AG04450 (cell line): Measurements from ENCODE around the gene TMEM141. TPM values are rescaled to one million over a fixed set of nuclear protein-coding genes. Genes with fewer than 3 reads are reported as not detected.
"Not testable (repeated sequence)": the region's sequence is repeated elsewhere in the genome, so short reads cannot be mapped to it uniquely, and the experiment has no call there.

Experiments used
- CTCF ChIA-PET: fragments of 300-600, 350-600 bp; formaldehyde crosslinking; extraction: SDS; loops from one replicate; lab custom pipeline; 2022; ENCODE audit warnings: antibody characterized with exemption, inconsistent platforms; lab: Charles Lee
- POLR2A ChIA-PET: fragments of 350-600 bp; formaldehyde crosslinking; extraction: SDS; loops from one replicate; lab custom pipeline; 2021; ENCODE audit warnings: antibody characterized with exemption, inconsistent platforms; lab: Yijun Ruan, JAX
- DNase-seq: peaks from one replicate; pipeline ENCODE4 v3.0.0-alpha.2; 2011; ENCODE audit warnings: low read depth, low spot score
- H3K27ac ChIP-seq: one replicate; pipeline ENCODE4 v1.5.1; 2012; ENCODE audit warnings: low read depth, low read length, control low read depth
- H3K27me3 ChIP-seq: one replicate; pipeline ENCODE4 v1.6.0; 2012; ENCODE audit warnings: low read length; ENCODE audit not compliant: control insufficient read depth, insufficient read depth
- H3K4me3 ChIP-seq: 2 replicates; pipeline ENCODE4 v1.5.1; 2011; ENCODE audit warnings: mild to moderate bottlenecking, low read depth, low read length, control low read depth
- H3K9me3 ChIP-seq: 2 replicates; pipeline ENCODE4 v1.5.1; 2012; ENCODE audit warnings: low read length; ENCODE audit not compliant: control insufficient read depth, insufficient read depth
- polyA plus RNA-seq: library from polyadenylated mRNA; depleted of rRNA; stranded (reverse); fragments of >200 nt; gene quantifications from 2 replicates; pipeline ENCODE4 v1.2.3, GENCODE V29; 2011
- TF ChIP-seq, protein P1 (sequence below): IDR thresholded peaks from 2 replicates; pipeline ENCODE4 v1.5.1; 2011; ENCODE audit warnings: low read depth, low read length, control low read depth, inconsistent platforms

Gene TMEM141
- polyA plus RNA-seq, 1 experiment: 34.9 TPM

DNA sequence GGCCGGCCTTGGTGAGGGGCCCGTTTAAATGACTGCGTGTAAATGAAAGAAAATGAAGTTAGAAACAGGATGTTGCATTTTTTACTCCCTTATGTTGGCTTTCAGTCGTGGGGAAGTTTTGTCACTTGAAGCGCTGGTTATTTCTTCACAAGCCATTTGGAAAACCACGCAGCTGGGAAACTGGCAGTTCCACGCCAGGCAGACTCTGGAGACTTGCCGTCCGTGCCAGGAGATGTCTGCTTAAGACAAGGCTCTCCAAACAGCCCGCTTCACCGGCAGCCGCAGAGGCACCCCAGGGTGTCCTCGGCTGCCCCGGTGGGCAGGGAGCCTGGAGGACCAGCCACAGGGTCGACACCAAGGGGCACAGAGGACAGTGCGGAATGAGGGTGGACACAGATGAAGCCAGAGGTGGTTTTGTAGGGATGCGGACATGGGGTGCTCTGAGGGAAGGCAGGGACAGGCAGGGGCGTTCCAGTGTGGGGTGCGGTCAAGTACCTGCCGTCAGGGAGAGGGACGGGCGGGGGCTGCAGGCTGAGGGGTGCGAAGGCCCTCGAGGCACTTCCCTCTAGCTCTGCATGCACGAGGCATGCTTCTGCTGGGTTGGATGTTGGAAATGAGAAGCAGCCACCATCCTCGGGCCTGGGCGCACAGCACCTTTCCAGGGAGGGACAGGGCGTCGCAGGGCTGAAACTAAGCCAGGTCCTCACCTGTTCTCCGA lies 40.0 kb downstream of the TMEM141 start:
- CTCF ChIA-PET: interaction anchor here (1.2 kb wide), 1 partner anchor 11 kb away, joined by 6 read pairs; the partner anchor contains the start of gene AJM1
- no peak for DNase-seq
- H3K4me3 ChIP-seq: no peak overlapping the region
- no peaks in the 10 kb centered on the region for H3K9me3 ChIP-seq
- TF ChIP-seq, protein P1, sequence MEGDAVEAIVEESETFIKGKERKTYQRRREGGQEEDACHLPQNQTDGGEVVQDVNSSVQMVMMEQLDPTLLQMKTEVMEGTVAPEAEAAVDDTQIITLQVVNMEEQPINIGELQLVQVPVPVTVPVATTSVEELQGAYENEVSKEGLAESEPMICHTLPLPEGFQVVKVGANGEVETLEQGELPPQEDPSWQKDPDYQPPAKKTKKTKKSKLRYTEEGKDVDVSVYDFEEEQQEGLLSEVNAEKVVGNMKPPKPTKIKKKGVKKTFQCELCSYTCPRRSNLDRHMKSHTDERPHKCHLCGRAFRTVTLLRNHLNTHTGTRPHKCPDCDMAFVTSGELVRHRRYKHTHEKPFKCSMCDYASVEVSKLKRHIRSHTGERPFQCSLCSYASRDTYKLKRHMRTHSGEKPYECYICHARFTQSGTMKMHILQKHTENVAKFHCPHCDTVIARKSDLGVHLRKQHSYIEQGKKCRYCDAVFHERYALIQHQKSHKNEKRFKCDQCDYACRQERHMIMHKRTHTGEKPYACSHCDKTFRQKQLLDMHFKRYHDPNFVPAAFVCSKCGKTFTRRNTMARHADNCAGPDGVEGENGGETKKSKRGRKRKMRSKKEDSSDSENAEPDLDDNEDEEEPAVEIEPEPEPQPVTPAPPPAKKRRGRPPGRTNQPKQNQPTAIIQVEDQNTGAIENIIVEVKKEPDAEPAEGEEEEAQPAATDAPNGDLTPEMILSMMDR: no peak
- POLR2A ChIA-PET: no interaction called here
- no peak overlapping the region for H3K27ac ChIP-seq
- no peaks in the 10 kb centered on the region for H3K27me3 ChIP-seq

DNA sequence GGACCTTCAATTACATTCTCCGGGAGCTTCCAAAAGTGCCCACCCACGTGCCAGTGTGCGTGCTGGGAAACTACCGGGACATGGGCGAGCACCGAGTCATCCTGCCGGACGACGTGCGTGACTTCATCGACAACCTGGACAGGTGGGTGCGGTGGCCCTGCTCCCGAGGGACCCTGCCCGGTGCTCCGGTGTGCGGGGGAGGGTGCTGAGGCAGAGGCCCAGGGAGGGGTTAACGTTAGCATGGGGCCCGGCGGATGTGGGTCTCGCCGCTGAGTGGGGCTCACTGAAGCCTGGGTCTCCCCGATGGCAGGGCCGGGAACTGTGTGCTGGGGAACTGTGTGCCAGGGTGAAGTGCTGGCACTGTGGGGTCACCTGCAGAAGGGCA lies 40.6 kb downstream of the TMEM141 start:
- TF ChIP-seq, protein P1: no peak
- ChIA-PET CTCF (interaction anchor here (1.2 kb wide), 1 partner anchor 11 kb away, joined by 6 read pairs; the partner anchor contains the start of gene AJM1), POLR2A (no interaction called here)
- Histone ChIP-seq H3K27ac (no peak overlapping the region), H3K27me3 (no peaks in the 10 kb centered on the region), H3K9me3 (no peaks in the 10 kb centered on the region), H3K4me3 (no peak overlapping the region)
- no peak for DNase-seq

DNA sequence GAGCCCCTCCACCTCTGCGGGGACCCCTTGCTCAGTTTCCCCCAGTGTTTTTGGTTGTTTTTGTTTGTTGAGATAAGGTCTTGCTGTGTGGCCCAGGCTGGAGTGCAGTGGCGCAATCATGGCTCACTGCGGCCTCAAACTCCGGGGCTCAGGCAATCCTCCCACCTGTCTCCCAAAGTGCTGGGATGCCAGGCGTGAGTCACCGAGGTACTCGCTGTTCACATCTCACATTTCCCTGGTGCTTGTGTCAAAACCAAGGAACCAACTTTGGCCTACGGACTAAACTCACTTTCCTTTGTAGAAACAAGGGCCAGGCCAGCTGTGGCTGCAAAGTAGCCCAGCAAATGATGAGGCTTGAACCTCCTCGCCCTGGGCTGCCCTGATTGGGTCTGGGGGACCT lies 41.4 kb downstream of the TMEM141 start:
- CTCF ChIA-PET: interaction anchor here (1.2 kb wide), 1 partner anchor 10 kb away, joined by 6 read pairs; the partner anchor contains the start of gene AJM1
- POLR2A ChIA-PET: no interaction called here
- Histone ChIP-seq H3K27me3 (no peaks in the 10 kb centered on the region), H3K27ac (no peak overlapping the region), H3K9me3 (no peaks in the 10 kb centered on the region), H3K4me3 (no peak overlapping the region)
- no peak for DNase-seq
- TF ChIP-seq, protein P1: no peak

DNA sequence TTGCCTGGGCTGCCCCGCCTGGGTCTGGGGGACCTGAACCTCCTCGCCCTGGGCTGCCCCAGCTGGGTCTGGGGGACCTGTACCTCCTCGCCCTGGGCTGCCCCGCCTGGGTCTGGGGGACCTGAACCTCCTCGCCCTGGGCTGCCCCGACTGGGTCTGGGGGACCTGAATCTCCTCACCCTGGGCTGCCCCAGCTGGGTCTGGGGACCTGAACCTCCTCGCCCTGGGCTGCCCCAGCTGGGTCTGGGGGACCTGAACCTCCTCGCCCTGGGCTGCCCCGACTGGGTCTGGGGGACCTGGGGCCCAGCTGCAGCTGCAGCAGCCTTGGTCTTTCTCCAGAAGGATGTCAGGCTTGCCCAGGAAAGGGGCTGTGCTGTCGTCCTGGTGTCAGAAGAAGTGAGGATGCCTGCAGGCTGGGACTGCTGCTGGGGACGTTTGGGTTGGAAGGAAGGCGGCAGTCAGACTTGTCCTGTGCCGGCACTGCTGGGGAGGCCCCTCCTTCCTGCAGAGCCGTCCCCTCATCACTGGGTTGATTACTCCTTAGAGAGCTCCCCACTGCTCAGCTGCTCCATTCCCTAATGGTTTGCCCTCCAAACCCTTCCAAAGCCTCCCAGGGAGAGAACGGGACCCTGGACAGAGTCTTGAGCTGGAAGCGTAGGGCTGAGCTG lies 42.4 kb downstream of the TMEM141 start:
- CTCF ChIA-PET, DNase-seq, POLR2A ChIA-PET, H3K27me3 ChIP-seq, H3K4me3 ChIP-seq, H3K27ac ChIP-seq, H3K9me3 ChIP-seq: not testable (repeated sequence)

DNA sequence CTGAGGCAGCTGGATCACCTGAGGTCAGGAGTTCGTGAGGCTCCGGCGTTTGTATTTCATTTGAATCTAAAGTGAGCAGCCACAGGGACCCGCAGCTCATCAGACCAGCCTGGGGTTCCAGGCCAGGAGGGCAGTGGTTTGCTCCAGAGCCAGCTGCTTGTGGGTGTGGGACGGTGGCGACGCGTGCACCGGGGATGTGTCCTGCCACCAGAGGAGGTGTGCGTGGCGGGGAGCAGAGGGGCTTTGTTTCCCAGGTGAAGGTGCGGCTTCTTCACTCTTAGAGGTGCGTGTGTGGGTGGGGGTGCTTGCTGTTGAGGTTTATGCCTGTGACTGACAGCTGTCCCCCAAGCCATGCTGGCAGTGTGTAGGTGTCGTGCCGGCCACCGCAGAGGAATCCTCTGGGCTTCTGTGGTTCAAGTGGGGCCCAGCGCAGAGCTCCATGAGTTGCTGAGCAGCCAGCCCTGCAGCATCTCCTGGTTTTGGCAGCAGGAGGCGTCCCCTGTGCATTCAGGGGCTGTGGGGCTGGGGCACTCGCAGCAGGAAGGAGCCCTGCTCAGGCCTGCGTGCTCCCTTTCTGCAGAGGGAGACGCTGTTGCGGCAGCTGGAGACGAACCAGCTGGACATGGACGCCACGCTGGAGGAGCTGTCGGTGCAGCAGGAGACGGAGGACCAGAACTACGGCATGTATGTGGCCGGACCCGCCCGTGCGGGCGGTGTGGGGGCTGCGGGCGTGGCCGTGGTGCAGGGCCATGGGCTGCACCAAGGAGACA lies 44.2 kb downstream of the TMEM141 start:
- H3K4me3 ChIP-seq: no peak overlapping the region
- H3K27ac ChIP-seq: no peak overlapping the region
- CTCF ChIA-PET: no interaction called here
- TF ChIP-seq, protein P1: no peak
- POLR2A ChIA-PET: no interaction called here
- no peaks in the 10 kb centered on the region for H3K9me3 ChIP-seq
- no peaks in the 10 kb centered on the region for H3K27me3 ChIP-seq
- no peak for DNase-seq
